GM18870 (cell line): ENCODE measurements around the gene EIF2S3.

ENCODE experiments used
- ATAC-seq: cut with Tn5 transposase; IDR thresholded peaks from one replicate; pipeline ENCODE4 v1.9.1; 2021; ENCODE audit warnings: moderate library complexity; ENCODE audit not compliant: unreplicated experiment

Gene EIF2S3

DNA sequence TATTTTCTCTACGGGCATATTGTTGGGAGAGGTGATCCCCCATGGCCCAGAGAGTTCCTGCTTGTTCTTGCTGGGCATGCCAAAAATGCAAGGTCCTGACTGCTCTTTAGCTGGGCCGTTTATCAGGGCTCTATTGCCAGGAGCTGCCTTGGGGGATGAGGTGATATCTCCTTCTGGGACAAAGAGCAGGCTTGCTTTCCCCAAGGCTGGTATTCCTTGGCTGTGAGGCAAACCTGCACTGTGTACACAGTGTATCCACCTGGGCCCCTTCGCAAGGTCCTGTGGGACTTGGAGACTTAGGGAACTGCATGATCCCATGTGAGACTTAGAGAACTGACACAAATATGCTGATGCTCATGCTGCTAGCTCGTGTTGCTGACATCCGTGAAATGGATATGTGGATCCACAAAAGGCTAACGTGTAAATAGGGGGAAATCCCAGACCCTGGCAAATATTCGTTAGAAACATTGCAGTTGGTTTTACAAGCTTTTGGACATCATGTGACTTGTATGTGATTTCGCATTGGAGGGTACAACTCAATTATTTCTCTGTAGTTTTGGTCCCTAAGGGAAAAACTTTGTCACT is 70.4 kb downstream of the EIF2S3 start:
- no peak for ATAC-seq
